Uterus (tissue), 4 donors: ENCODE data around the gene MYO1B. TPM values are rescaled to one million over a fixed set of nuclear protein-coding genes. Genes with fewer than 3 reads are reported as not detected.

ENCODE experiments used
- DNase-seq, 2 donors: peaks; one replicate each; pipeline ENCODE4 v3.0.0-alpha.2; 2019 to 2020
- H3K27ac ChIP-seq, 2 donors: fragments of 200-600 bp; sonication (generic); 1 replicate in 1 of 2; 2 replicates in 1 of 2; pipeline ENCODE4 v1.5.1; 2016 to 2018
- H3K27me3 ChIP-seq, 2 donors: fragments of 200-600 bp; sonication (generic); one replicate each; pipeline ENCODE4 v1.5.1; 2018 to 2019; ENCODE audit warnings: control low read depth in 1 of 2
- H3K36me3 ChIP-seq, 2 donors: fragments of 200-600 bp; sonication (generic); one replicate each; pipeline ENCODE4 v1.5.1; 2019; ENCODE audit warnings: control low read depth in 1 of 2
- H3K4me1 ChIP-seq, 2 donors: fragments of 200-600 bp; sonication (generic); one replicate each; pipeline ENCODE4 v1.5.1; 2018 to 2019; ENCODE audit warnings: control low read depth in 1 of 2
- H3K4me3 ChIP-seq, 2 donors: fragments of 200-600 bp; sonication (generic); 1 replicate in 1 of 2; 2 replicates in 1 of 2; pipeline ENCODE4 v1.5.1; 2018 to 2019; ENCODE audit warnings: mild to moderate bottlenecking in 1 of 2
- H3K9me3 ChIP-seq, 2 donors: fragments of 200-600 bp; sonication (generic); one replicate each; pipeline ENCODE4 v1.5.1; 2019; ENCODE audit warnings: control low read depth in 1 of 2
- CTCF ChIP-seq, 4 experiments: fragments of 200-600 bp in 2 of 4; fragments of 450-650 bp in 2 of 4; sonication (generic) in 2 of 4; IDR thresholded peaks; one replicate each; pipeline ENCODE4 v1.5.1; 2016 to 2019; ENCODE audit warnings: antibody characterized with exemption in 4 of 4, mild to moderate bottlenecking in 2 of 4, moderate library complexity in 1 of 4
- POLR2A ChIP-seq, 2 donors: fragments of 450-650 bp; IDR thresholded peaks; one replicate each; pipeline ENCODE4 v1.6.1; 2016; ENCODE audit warnings: antibody characterized with exemption in 2 of 2, mild to moderate bottlenecking in 1 of 2, moderate library complexity in 1 of 2
- intact Hi-C: fragments of 100-400 bp; cut with DNase I; formaldehyde crosslinking; loops from one replicate; pipeline ENCODE4 v1.15.1; 2023; ENCODE audit warnings: low total_unique reads
- total RNA-seq, 4 donors: library from RNA; depleted of rRNA in 3 of 4; stranded (reverse); fragments of >200 nt in 3 of 4; gene quantifications; one replicate each; pipeline versions ENCODE4 v1.1.0 to v1.2.4, GENCODE V29; 2014 to 2023
- donor health status: DM: yes; HTN: yes; CAD: no.

The MYO1B gene
- total RNA-seq, 4 donors from 2014 or later, result 10.3 to 169 (median 29.5) TPM

GRCh38 chr2:191292869-191293268 is 47.7 kb downstream of the MYO1B start:
- H3K27ac ChIP-seq, result no peak overlapping the region
- no peaks in the 10 kb centered on the region for H3K4me1 ChIP-seq
- TF ChIP-seq CTCF (IDR thresholded peaks at IDR 0.05) (no peak), POLR2A (IDR thresholded peaks at IDR 0.05) (no peak)
- no peak for DNase-seq
- no peaks in the 10 kb centered on the region for H3K9me3 ChIP-seq
- no peak overlapping the region for H3K4me3 ChIP-seq
- no peaks in the 10 kb centered on the region for H3K36me3 ChIP-seq
- intact Hi-C loops, result no loop called here
- no peaks in the 10 kb centered on the region for H3K27me3 ChIP-seq

GRCh38 chr2:191295088-191295487 is 49.9 kb downstream of the MYO1B start:
- no peak overlapping the region for H3K4me3 ChIP-seq
- H3K36me3 ChIP-seq, result no peaks in the 10 kb centered on the region
- H3K4me1 ChIP-seq, result no peaks in the 10 kb centered on the region
- no peaks in the 10 kb centered on the region for H3K27me3 ChIP-seq
- intact Hi-C loops, result no loop called here
- no peak for DNase-seq
- TF ChIP-seq CTCF (IDR thresholded peaks at IDR 0.05) (no peak), POLR2A (IDR thresholded peaks at IDR 0.05) (no peak)
- H3K9me3 ChIP-seq, result no peaks in the 10 kb centered on the region
- no peak overlapping the region for H3K27ac ChIP-seq

- Histone ChIP-seq H3K36me3 (no peaks in the 10 kb centered on the region), H3K27ac (no peak overlapping the region), H3K27me3 (no peaks in the 10 kb centered on the region), H3K9me3 (no peaks in the 10 kb centered on the region), H3K4me1 (no peaks in the 10 kb centered on the region), H3K4me3 (no peak overlapping the region)
- intact Hi-C loops, result no loop called here
- DNase-seq, result no peak
- TF ChIP-seq CTCF (IDR thresholded peaks at IDR 0.05) (no peak), POLR2A (IDR thresholded peaks at IDR 0.05) (no peak)
Observed at GRCh38 chr2:191296083-191297006, 51.1 kb downstream of the MYO1B start.

GRCh38 chr2:191297033-191297432 is 51.8 kb downstream of the MYO1B start:
- no peak overlapping the region for H3K27ac ChIP-seq
- intact Hi-C loops, result no loop called here
- no peaks in the 10 kb centered on the region for H3K27me3 ChIP-seq

More at GRCh38 chr2:191297033-191297432, 51.8 kb downstream of the MYO1B start:
- Histone ChIP-seq H3K4me3 (no peak overlapping the region), H3K36me3 (no peaks in the 10 kb centered on the region), H3K4me1 (no peaks in the 10 kb centered on the region), H3K9me3 (no peaks in the 10 kb centered on the region)
- no peak for TF ChIP-seq POLR2A (IDR thresholded peaks at IDR 0.05)
- TF ChIP-seq CTCF (IDR thresholded peaks at IDR 0.05), result no peak
- no peak for DNase-seq
